Liver (tissue), 3 donors: ENCODE measurements around the gene PANK2.

Experiments used
- ATF3 ChIP-seq: IDR thresholded peaks from 2 replicates; pipeline ENCODE4 v1.6.1; 2016; ENCODE audit warnings: antibody characterized with exemption
- FOXA1 ChIP-seq: IDR thresholded peaks from 2 replicates; pipeline ENCODE4 v1.6.1; 2016; ENCODE audit warnings: antibody characterized with exemption
- GABPA ChIP-seq, 2 donors: IDR thresholded peaks in 1 of 2; conservative IDR thresholded peaks in 1 of 2; 2 replicates each; pipeline ENCODE4 v1.6.1; 2016; ENCODE audit warnings: antibody characterized with exemption in 2 of 2, mild to moderate bottlenecking in 1 of 2, moderate library complexity in 1 of 2
- JUND ChIP-seq, 2 donors: IDR thresholded peaks; 2 replicates each; pipeline ENCODE4 v1.6.1; 2016; ENCODE audit warnings: antibody characterized with exemption in 2 of 2
- RAD21 ChIP-seq, 2 donors: IDR thresholded peaks; 2 replicates each; pipeline ENCODE4 v1.6.1; 2016; ENCODE audit warnings: antibody characterized with exemption in 2 of 2, mild to moderate bottlenecking in 2 of 2
- REST ChIP-seq: IDR thresholded peaks from 2 replicates; pipeline ENCODE4 v1.6.1; 2016; ENCODE audit warnings: antibody characterized with exemption, mild to moderate bottlenecking
- SP1 ChIP-seq: IDR thresholded peaks from 2 replicates; pipeline ENCODE4 v1.6.1; 2018; ENCODE audit warnings: antibody characterized with exemption, mild to moderate bottlenecking
- TAF1 ChIP-seq: conservative IDR thresholded peaks from 2 replicates; pipeline ENCODE4 v1.6.1; 2016; ENCODE audit warnings: antibody characterized with exemption, mild to moderate bottlenecking
- YY1 ChIP-seq: IDR thresholded peaks from 2 replicates; pipeline ENCODE4 v1.6.1; 2016; ENCODE audit warnings: antibody characterized with exemption, mild to moderate bottlenecking
- TF ChIP-seq, protein P1 (sequence below): fragments of 150-350 bp; IDR thresholded peaks from 2 replicates; pipeline ENCODE4 v1.5.1; 2017; ENCODE audit warnings: improper control_type of control experiment, low read depth, low read length; ENCODE audit not compliant: missing input control
- TF ChIP-seq, protein P2 (sequence below): IDR thresholded peaks from 2 replicates; pipeline ENCODE4 v1.6.1; 2016; ENCODE audit warnings: antibody characterized with exemption
- donor health status: healthy.
- donor health status: healthy.

- TF ChIP-seq, protein P1, sequence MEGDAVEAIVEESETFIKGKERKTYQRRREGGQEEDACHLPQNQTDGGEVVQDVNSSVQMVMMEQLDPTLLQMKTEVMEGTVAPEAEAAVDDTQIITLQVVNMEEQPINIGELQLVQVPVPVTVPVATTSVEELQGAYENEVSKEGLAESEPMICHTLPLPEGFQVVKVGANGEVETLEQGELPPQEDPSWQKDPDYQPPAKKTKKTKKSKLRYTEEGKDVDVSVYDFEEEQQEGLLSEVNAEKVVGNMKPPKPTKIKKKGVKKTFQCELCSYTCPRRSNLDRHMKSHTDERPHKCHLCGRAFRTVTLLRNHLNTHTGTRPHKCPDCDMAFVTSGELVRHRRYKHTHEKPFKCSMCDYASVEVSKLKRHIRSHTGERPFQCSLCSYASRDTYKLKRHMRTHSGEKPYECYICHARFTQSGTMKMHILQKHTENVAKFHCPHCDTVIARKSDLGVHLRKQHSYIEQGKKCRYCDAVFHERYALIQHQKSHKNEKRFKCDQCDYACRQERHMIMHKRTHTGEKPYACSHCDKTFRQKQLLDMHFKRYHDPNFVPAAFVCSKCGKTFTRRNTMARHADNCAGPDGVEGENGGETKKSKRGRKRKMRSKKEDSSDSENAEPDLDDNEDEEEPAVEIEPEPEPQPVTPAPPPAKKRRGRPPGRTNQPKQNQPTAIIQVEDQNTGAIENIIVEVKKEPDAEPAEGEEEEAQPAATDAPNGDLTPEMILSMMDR = no peak
- no peak for TF ChIP-seq SP1
- no peak for TF ChIP-seq ATF3
- TF ChIP-seq RAD21 (IDR thresholded peaks at IDR 0.05) = no peak
- TF ChIP-seq, protein P2, sequence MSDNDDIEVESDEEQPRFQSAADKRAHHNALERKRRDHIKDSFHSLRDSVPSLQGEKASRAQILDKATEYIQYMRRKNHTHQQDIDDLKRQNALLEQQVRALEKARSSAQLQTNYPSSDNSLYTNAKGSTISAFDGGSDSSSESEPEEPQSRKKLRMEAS = no peak
- no peak for TF ChIP-seq GABPA (IDR thresholded peaks at IDR 0.05 in 1 of 2, conservative IDR thresholded peaks at IDR 0.05 in 1 of 2)
- TF ChIP-seq FOXA1 = no peak
- TF ChIP-seq TAF1 = no peak
- no peak for TF ChIP-seq YY1
- TF ChIP-seq JUND (IDR thresholded peaks at IDR 0.05) = no peak
- no peak for TF ChIP-seq REST
These were observed 20.8 kb downstream of the PANK2 start for GRCh38 chr20:3909952-3910366.
